HFFc6 (cell line): ENCODE data around the gene FNTB. TPM values are rescaled to one million over a fixed set of nuclear protein-coding genes. Genes with fewer than 3 reads are reported as not detected.

Experiments used
- DNase-seq: peaks from one replicate; pipeline ENCODE4 v3.0.0-alpha.2; 2018
- H3K27ac Mint-ChIP-seq: 2 replicates; pipeline ENCODE4 v1.8.0; 2020; ENCODE audit warnings: mild to moderate bottlenecking, mixed read lengths
- H3K27me3 Mint-ChIP-seq: 2 replicates; pipeline ENCODE4 v1.8.0; 2021; ENCODE audit warnings: mild to moderate bottlenecking, moderate library complexity, mixed read lengths; ENCODE audit not compliant: insufficient read depth
- H3K36me3 Mint-ChIP-seq: 2 replicates; pipeline ENCODE4 v1.8.0; 2021; ENCODE audit warnings: low read depth, mixed read lengths
- H3K4me1 Mint-ChIP-seq: 2 replicates; pipeline ENCODE4 v1.8.0; 2020; ENCODE audit warnings: low read depth, mixed read lengths
- H3K4me3 Mint-ChIP-seq: 2 replicates; pipeline ENCODE4 v1.8.0; 2020; ENCODE audit warnings: mild to moderate bottlenecking, moderate library complexity, mixed read lengths
- H3K9me3 Mint-ChIP-seq: 2 replicates; pipeline ENCODE4 v1.8.0; 2020; ENCODE audit warnings: mild to moderate bottlenecking, mixed read lengths
- CTCF ChIP-seq: fragments of 200-600 bp; sonication (generic); IDR thresholded peaks from 2 replicates; pipeline ENCODE4 v1.5.0; 2021; ENCODE audit warnings: antibody characterized with exemption, mild to moderate bottlenecking
- total RNA-seq, 6 experiments: library from RNA; stranded (reverse); fragmentation: NEBNext Ultra II Directional; extraction: Animal tissue kit (Norgen Biotek cat#: 25700); gene quantifications; 2 replicates in 1 of 6; 3 replicates in 5 of 6; pipeline ENCODE4 v1.2.3, GENCODE V29; 2021

Gene FNTB
- total RNA-seq, 6 experiments from 2014 or later, result 14.1 to 22.7 (median 18.0) TPM

- Mint-ChIP-seq H3K9me3 (no peaks in the 10 kb centered on the region), H3K36me3 (no peaks in the 10 kb centered on the region; the same call in 1 of the 2 replicates), H3K27ac (no peak overlapping the region), H3K4me3 (no peak overlapping the region), H3K27me3 (no peaks in the 10 kb centered on the region; the same call in 1 of the 2 replicates), H3K4me1 (no peaks in the 10 kb centered on the region)
- no peak for TF ChIP-seq CTCF
- DNase-seq, result no peak
These were observed 48.4 kb downstream of the FNTB start for GRCh38 chr14:65035049-65035448.

- no peaks in the 10 kb centered on the region; the same call in 1 of the 2 replicates for H3K27me3 Mint-ChIP-seq
- no peaks in the 10 kb centered on the region for H3K9me3 Mint-ChIP-seq
- H3K4me1 Mint-ChIP-seq, result no peaks in the 10 kb centered on the region
- H3K36me3 Mint-ChIP-seq, result no peaks in the 10 kb centered on the region; the same call in 1 of the 2 replicates
- no peak overlapping the region for H3K4me3 Mint-ChIP-seq
- H3K27ac Mint-ChIP-seq, result no peak overlapping the region
- no peak for TF ChIP-seq CTCF
- DNase-seq, result no peak
These were observed 52.3 kb downstream of the FNTB start for GRCh38 chr14:65038966-65039365.

GRCh38 chr14:65040666-65041433, 54.2 kb downstream of the FNTB start:
- DNase-seq, result no peak
- no peak for TF ChIP-seq CTCF
- Mint-ChIP-seq H3K36me3 (no peaks in the 10 kb centered on the region; the same call in 1 of the 2 replicates), H3K4me3 (no peak overlapping the region), H3K27me3 (no peaks in the 10 kb centered on the region), H3K9me3 (no peaks in the 10 kb centered on the region), H3K27ac (no peak overlapping the region), H3K4me1 (no peaks in the 10 kb centered on the region)

- no peak overlapping the region for H3K27ac Mint-ChIP-seq
- H3K27me3 Mint-ChIP-seq, result no peaks in the 10 kb centered on the region
- no peaks in the 10 kb centered on the region for H3K9me3 Mint-ChIP-seq
- no peak for TF ChIP-seq CTCF
- no peaks in the 10 kb centered on the region for H3K4me1 Mint-ChIP-seq
- DNase-seq, result no peak
- H3K36me3 Mint-ChIP-seq, result no peaks in the 10 kb centered on the region; the same call in 1 of the 2 replicates
- H3K4me3 Mint-ChIP-seq, result no peak overlapping the region
These were observed 54.8 kb downstream of the FNTB start for GRCh38 chr14:65041434-65041915.

- Mint-ChIP-seq H3K27me3 (no peaks in the 10 kb centered on the region), H3K9me3 (no peaks in the 10 kb centered on the region), H3K4me3 (no peak overlapping the region), H3K36me3 (peaks cover 2% of the 10 kb centered on the region), H3K27ac (no peak overlapping the region), H3K4me1 (peaks cover 3% of the 10 kb centered on the region)
- TF ChIP-seq CTCF, result no peak
- DNase-seq, result no peak
These were observed 55.6 kb downstream of the FNTB start for GRCh38 chr14:65042296-65042695.
